A673 (cell line): ENCODE data around the gene TSPAN11. TPM values are rescaled to one million over a fixed set of nuclear protein-coding genes. Genes with fewer than 3 reads are reported as not detected.

Experiments
- BruUV-seq: library from RNA; stranded (reverse); fragments of 400-500 nt; replicated peaks from 2 replicates; lab custom pipeline; 2021; lab: Mats Ljungman, UMichigan
- CTCF ChIA-PET: fragments of 300-600 bp; sonication (Branson Sonifier 250); formaldehyde crosslinking; loops from one replicate; lab custom pipeline; 2022; ENCODE audit warnings: antibody characterized with exemption; lab: Charles Lee
- POLR2A ChIA-PET: fragments of 300-600 bp; sonication (Branson Sonifier 250); formaldehyde crosslinking; loops from one replicate; lab custom pipeline; 2022; ENCODE audit warnings: antibody characterized with exemption; ENCODE audit not compliant: low non-redundant PET; lab: Charles Lee
- DNase-seq: peaks from one replicate; pipeline ENCODE4 v3.0.0-alpha.2; 2015; ENCODE audit warnings: low spot score
- H3K27ac ChIP-seq: fragments of 200-600 bp; sonication (generic); 2 replicates; pipeline ENCODE4 v1.5.1; 2016; ENCODE audit warnings: mixed run types, low read depth, mild to moderate bottlenecking, mixed read lengths, antibody characterized with exemption, low read length; ENCODE audit not compliant: poor library complexity, severe bottlenecking
- H3K27me3 ChIP-seq: fragments of 200-600 bp; sonication (generic); replicated peaks from 2 replicates; pipeline ENCODE4 v1.6.1; 2017; ENCODE audit warnings: mixed run types, low read depth, mild to moderate bottlenecking, mixed read lengths, antibody characterized with exemption, low read length; ENCODE audit not compliant: insufficient read depth, poor library complexity
- H3K36me3 ChIP-seq: fragments of 200-600 bp; sonication (generic); 2 replicates; pipeline ENCODE4 v1.6.1; 2016; ENCODE audit warnings: mixed run types, mild to moderate bottlenecking, mixed read lengths, antibody characterized with exemption, low read length; ENCODE audit not compliant: insufficient read depth, poor library complexity, severe bottlenecking
- H3K4me1 ChIP-seq: fragments of 200-600 bp; sonication (generic); 2 replicates; pipeline ENCODE4 v1.6.1; 2017; ENCODE audit warnings: mixed run types, mild to moderate bottlenecking, mixed read lengths, antibody characterized with exemption, low read length; ENCODE audit not compliant: insufficient read depth, poor library complexity, severe bottlenecking
- H3K4me3 ChIP-seq: fragments of 200-600 bp; sonication (generic); 2 replicates; pipeline ENCODE4 v1.5.1; 2016; ENCODE audit warnings: low read depth, mixed run types, mild to moderate bottlenecking, mixed read lengths, low read length; ENCODE audit not compliant: poor library complexity, severe bottlenecking
- H3K9me3 ChIP-seq: fragments of 200-600 bp; sonication (generic); 2 replicates; pipeline ENCODE4 v1.6.1; 2016; ENCODE audit warnings: mixed run types, low read depth, mild to moderate bottlenecking, mixed read lengths, antibody characterized with exemption, low read length; ENCODE audit not compliant: poor library complexity, severe bottlenecking
- EZH2 ChIP-seq: fragments of 200-600 bp; sonication (generic); IDR thresholded peaks from 2 replicates; pipeline ENCODE4 v1.6.1; 2017; ENCODE audit warnings: borderline replicate concordance, low read depth, mild to moderate bottlenecking, mixed read lengths, antibody characterized with exemption, low read length; ENCODE audit not compliant: poor library complexity, severe bottlenecking
- intact Hi-C: fragments of 100-400 bp; cut with micrococcal nuclease; formaldehyde crosslinking; loops from one replicate; pipeline ENCODE4 v1.10.0; 2022; ENCODE audit not compliant: unreplicated experiment
- total RNA-seq: library from RNA; stranded (reverse); gene quantifications from 2 replicates; pipeline ENCODE4 v1.2.3, GENCODE V29; 2021
- TF ChIP-seq, protein P1 (sequence below): fragments of 300-800, 200-600 bp; sonication (generic); conservative IDR thresholded peaks from 2 replicates; pipeline ENCODE4 v1.5.1; 2017; ENCODE audit warnings: low read depth, mild to moderate bottlenecking, antibody characterized with exemption, low read length, moderate library complexity, mixed read lengths

The TSPAN11 gene
- total RNA-seq, 1 experiment from 2014 or later = 20.9 TPM

DNA sequence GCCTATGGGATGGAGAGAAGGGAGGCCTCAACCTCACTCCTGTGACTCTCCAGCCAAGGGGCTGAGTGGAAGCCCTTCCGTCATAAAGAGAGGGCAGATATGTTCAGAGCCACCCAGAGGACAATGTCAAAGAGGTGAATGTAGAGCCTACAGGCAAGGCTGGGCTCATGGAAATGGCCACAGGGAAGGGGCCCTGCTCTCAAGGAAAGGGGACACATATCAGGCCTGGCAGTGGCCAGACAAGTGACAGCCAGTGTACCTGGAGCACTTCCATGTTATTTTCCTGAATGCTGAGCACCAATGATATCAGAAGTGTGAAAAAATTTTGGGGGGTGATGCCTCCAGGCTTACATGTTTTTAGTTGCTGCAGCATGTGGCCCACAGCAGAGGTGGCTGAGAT lies 110.5 kb downstream of the TSPAN11 start:
- Histone ChIP-seq H3K4me3 (no peak overlapping the region), H3K27me3 (no peaks in the 10 kb centered on the region), H3K27ac (no peak overlapping the region), H3K36me3 (no peaks in the 10 kb centered on the region), H3K9me3 (no peaks in the 10 kb centered on the region), H3K4me1 (peaks cover 6% of the 10 kb centered on the region)
- no peak for DNase-seq
- CTCF ChIA-PET = no interaction called here
- POLR2A ChIA-PET = no interaction called here
- intact Hi-C loops = no loop called here
- no TSS peak for BruUV-seq
- no peak for TF ChIP-seq EZH2
- TF ChIP-seq, protein P1, sequence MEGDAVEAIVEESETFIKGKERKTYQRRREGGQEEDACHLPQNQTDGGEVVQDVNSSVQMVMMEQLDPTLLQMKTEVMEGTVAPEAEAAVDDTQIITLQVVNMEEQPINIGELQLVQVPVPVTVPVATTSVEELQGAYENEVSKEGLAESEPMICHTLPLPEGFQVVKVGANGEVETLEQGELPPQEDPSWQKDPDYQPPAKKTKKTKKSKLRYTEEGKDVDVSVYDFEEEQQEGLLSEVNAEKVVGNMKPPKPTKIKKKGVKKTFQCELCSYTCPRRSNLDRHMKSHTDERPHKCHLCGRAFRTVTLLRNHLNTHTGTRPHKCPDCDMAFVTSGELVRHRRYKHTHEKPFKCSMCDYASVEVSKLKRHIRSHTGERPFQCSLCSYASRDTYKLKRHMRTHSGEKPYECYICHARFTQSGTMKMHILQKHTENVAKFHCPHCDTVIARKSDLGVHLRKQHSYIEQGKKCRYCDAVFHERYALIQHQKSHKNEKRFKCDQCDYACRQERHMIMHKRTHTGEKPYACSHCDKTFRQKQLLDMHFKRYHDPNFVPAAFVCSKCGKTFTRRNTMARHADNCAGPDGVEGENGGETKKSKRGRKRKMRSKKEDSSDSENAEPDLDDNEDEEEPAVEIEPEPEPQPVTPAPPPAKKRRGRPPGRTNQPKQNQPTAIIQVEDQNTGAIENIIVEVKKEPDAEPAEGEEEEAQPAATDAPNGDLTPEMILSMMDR = no peak

DNA sequence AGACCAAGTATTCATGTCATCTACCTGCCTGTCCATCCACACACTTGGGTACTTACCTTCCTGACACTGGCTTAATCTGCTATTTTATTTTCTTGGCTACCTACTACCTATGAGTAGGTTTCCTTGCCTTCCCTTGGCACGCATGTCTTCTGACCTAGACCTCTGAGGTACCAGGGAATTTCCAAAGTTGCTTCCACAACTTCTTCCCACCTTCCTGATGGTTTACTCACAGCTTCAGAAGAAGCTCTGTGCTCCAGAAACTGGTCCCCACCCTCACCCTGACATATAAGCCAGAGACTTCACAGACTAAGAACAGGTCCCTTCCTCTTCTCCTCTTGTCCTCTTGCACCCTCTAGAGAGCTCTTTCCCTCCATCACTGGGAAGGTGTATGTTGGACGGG lies 111.4 kb downstream of the TSPAN11 start:
- no peak for DNase-seq
- no peaks in the 10 kb centered on the region for H3K27me3 ChIP-seq
- H3K36me3 ChIP-seq = no peaks in the 10 kb centered on the region
- ChIA-PET POLR2A (no interaction called here), CTCF (no interaction called here)
- intact Hi-C loops = no loop called here
- TF ChIP-seq, protein P1 = no peak
- TF ChIP-seq EZH2 = no peak
- H3K4me1 ChIP-seq = peaks cover 6% of the 10 kb centered on the region
- H3K4me3 ChIP-seq = no peak overlapping the region
- H3K9me3 ChIP-seq = no peaks in the 10 kb centered on the region
- BruUV-seq = no TSS peak
- H3K27ac ChIP-seq = no peak overlapping the region

DNA sequence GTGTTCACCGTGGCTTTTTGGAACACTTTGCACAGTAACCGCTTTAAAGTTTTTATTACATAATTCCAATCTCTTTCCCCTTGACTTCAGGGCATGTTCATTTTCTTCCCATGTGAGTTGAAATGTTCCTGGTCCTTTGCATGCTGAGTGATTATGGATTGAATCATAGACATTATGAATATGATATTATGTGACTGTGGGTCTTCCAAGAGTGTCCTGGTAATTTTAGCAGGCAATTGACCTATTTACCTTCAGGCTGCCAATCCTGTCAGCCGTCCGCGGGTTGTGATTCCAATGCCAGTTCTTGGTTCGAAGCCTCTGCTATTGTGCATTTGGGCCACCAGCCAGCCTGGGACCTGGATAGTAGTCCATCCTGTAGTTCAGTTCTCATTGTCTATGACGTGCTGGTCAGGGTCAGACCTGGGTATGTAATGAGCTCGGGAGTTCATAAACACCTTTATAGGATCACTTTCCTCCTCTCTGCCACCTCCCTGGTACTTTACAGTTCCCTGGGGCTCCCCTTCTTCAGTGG lies 114.6 kb downstream of the TSPAN11 start:
- Histone ChIP-seq H3K4me1 (peaks cover 6% of the 10 kb centered on the region), H3K36me3 (no peaks in the 10 kb centered on the region), H3K9me3 (no peaks in the 10 kb centered on the region), H3K27ac (no peak overlapping the region), H3K27me3 (no peaks in the 10 kb centered on the region), H3K4me3 (no peak overlapping the region)
- TF ChIP-seq, protein P1 = no peak
- TF ChIP-seq EZH2 = no peak
- no peak for DNase-seq
- BruUV-seq = no TSS peak
- POLR2A ChIA-PET = no interaction called here
- intact Hi-C loops = no loop called here
- CTCF ChIA-PET = no interaction called here

Other genes starting within 250 kb of the TSPAN11 start
- 37.9 and 42.7 TPM in 2 replicates for gene IPO8, start 230.9 kb upstream of the TSPAN11 start, total RNA-seq
- 16.4 and 16.7 TPM in 2 replicates for gene CAPRIN2, start 171.8 kb upstream of the TSPAN11 start, total RNA-seq
- gene DDX11, start 147.1 kb downstream of the TSPAN11 start, total RNA-seq = 188 and 196 TPM in 2 replicates